Measurements from ENCODE around the gene CACTIN. TPM values are rescaled to one million over a fixed set of nuclear protein-coding genes. Genes with fewer than 3 reads are reported as not detected.
A peak's percentile ranks its signal among the peaks of the same experiment; 100 is the strongest.

CACTIN gene
- total RNA-seq, 1 donor from 2014 or later: 32.4 TPM

DNA sequence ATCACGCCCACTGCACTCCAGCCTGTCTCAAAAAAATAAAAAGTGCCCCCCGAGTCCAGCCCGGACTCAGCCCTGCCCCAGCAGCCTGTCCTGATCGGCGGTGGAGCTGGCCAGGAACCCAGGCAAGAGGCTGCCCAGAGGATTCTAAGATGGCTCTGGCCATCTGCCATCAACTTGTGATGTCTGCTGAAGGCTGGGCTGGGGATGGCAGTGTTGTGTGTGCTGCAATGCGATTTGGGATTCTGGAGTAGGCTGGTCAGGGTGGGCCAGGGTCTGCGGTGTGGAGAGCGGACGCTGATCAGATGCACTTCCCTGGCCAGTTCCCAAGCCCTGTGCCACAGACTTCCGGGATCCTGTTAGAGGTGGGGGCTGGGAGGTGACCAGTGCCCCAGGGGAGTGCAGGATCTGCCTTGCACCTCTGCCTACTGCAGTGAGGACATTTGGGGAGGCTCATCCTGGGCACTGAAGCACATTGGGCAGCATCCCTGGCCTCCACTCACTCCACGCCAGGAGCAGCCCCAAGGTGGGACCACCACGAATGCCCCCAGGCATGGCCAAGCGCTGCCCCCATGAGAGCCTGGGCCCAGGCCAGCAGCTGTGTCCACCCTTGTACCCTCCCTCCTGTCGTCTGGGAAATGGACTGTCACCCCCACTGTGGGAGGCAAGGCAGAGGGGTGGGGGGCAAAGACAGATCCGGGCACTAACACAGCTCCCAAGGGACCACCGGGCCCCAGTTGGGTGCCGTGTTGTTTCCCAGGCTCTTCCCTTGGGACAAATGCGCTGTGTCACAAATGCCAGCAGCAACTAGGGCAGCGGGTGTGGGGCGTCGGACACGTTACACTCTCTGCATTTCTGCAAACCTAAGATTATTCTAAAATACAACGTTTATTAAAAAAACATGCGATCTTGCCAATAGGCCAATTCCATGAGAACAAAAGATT is 16.5 kb downstream of the CACTIN start:
- DNase-seq (ENCODE audit: low read depth): no peak

DNA sequence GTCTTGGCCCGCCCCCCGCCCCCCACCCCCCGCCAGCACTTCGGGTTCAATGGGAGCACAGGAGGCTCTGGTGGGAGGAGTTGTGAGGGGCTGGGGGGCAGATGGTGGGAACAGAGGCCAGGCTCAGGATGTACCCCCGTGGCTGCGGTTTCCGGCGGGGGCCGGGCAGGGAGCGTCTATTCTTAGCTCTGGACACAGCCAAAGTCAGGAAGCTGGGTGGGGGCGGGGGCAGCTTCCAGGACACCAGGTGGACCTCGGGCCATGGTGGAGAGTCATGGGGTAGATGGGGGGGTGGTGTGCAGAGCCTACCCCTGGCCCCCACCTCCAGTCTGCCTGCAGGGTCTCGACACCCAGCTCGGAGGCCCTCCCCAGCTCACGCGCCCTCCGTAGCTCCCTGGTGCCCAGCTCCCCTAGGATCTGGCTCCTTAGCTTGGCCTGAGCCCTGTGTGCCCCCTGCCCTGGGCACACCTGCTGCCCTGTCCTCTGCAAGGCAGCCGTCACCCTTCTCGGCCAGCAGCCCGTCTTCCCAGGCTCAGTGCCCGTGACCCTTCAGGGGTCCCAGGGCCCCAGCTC is 17.8 kb downstream of the CACTIN start:
- DNase-seq (ENCODE audit: low read depth): no peak

DNA sequence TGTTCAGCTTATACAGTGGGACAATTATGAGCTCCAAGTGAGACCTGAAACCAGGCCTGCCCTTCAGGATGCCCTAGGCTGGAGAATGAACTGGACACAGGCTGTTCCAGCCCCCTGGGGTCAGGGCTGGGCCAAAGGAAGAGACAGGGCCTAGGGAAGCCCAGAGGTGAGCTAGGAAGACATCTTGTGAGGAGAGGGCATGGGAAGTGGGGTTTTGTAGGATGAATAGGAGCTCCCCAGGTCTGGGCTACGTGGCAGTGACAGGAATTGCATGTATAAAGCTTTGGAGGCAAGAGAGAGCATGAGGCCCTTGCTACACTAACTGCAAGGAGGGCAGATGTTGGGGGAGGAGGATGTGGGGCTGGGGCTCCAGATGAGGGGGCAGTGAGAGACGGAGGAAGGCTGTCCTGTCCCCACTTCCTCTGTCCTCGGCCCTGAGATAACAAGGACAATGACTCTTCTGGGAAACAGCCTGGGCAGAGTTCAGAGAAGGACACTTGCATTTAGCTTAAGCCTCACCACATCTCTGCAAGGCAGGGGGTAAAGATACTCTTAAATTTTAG is 18.4 kb downstream of the CACTIN start:
- DNase-seq (ENCODE audit: low read depth): no peak

GRCh38 chr19:3607303-3608078 is 19.1 kb downstream of the CACTIN start:
- DNase-seq (ENCODE audit: low read depth): no peak

- no peak for DNase-seq (ENCODE audit: low read depth)
Measured at GRCh38 chr19:3606690-3607289, 19.8 kb downstream of the CACTIN start, which contains the start of gene TBXA2R. TSS of gene TBXA2R (minus strand) at chr19:3606875. CDS start at chr19:3600634, 6,241 bp downstream.

DNA sequence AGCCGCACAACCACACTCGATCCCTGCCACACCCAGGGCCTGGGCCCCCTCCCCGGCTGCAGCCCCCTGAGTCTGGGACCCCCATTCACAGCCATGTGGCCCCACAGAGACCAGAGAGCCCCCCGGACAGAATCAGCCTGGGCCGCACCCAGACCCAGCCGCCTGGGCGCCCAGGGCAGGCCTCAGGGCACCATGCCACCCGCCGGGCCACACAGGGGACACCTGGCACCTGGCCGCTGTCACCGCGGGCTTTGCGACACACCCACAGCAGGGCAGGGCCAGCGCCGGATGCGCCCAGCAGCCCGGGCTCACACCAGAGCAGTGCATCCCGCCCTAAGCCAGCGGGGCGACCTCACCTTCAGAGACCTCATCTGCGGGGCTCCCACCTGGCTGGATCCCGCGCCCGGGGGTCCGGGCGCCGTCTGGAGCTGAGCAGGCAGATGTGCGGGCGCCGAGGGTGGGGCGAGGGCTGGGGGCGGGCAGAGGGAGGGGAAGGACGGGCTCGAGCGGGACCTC is 20.4 kb downstream of the CACTIN start:
- DNase-seq (ENCODE audit: low read depth): no peak

DNA sequence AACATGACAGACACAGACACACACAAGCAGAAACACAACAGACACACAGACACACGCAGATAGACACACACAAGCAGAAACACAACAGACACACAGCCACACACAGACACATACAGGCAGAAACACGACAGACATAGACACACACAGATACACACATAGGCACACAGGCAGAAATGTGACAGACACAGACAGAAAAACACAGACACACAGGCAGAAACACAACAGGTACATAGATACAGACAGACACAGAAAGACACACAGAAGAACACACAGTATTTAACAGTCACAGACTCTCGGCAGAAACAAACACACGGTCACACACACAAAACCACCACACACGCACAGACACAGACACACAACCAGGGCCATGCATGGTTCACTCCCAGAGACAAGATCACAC is 20.8 kb downstream of the CACTIN start:
- no peak for DNase-seq (ENCODE audit: low read depth)

DNA sequence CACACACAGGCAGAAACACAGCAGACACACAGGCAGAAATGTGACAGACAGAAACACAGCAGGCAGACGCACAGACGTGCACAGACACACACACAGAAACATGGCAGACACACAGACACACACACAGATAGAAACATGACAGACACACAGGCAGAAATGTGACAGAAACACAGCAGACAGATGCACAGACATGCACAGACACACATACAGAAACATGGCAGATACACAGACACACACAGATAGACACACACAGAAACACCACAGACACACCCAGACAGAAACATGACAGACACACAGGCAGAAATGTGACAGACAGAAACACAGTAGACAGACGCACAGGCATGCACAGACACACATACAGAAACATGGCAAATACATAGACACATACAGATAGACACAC is 21.2 kb downstream of the CACTIN start:
- DNase-seq (ENCODE audit: low read depth): no peak

DNA sequence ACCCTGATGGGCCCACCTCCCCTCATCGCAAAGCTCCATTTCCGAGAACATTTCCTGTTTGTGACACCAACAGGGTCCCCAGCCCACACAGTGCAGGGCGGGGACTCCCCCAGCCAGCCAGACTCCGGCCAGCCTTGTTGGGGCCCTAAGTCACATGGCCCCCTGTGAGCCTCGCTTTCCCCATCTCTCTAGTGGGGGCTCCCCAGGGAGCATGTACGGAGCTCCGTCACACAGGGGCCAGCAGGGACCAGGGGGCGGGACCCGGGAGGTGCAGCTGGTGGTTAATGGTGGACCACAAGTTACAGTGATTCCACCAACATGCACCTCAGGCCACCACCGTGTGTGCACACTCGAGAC is 21.6 kb downstream of the CACTIN start:
- DNase-seq (ENCODE audit: low read depth): no peak

DNA sequence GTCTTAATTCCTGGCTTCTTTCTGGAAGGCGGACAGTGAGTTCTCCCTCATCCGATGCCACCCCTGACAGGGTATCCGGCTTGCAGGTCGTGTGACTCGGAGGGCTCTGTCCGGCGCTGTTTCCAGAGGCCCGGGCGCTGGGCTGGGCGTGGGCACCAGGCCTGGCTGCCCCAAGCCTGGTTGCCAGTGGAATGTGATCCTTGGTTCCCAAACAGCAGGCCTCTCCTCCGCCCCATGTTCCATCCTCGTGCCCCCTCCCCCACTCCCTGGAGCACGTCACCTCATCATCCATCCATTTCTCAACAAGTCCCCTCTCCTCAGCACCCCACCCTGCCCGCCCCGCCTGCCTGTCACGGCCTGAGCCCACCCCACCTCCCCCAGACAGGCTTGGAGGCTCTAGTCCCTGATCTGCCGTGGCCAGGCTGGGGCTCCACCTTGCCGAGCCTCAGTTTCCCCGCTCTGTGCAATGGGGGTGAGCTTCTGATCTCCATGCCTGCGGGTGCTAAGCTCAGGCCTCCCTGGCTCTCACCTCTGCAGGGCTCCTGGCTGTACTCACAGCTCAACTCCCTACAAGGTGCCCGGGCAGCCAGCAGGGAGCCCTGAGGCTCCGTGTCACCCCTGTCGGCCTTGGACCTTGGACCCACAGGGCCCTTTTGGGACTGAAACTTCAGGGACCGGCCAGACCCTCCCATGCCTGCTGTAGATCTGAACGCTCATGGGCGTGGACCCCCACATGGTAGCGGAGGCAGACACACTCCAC is 22.2 kb downstream of the CACTIN start:
- no peak for DNase-seq (ENCODE audit: low read depth)

DNA sequence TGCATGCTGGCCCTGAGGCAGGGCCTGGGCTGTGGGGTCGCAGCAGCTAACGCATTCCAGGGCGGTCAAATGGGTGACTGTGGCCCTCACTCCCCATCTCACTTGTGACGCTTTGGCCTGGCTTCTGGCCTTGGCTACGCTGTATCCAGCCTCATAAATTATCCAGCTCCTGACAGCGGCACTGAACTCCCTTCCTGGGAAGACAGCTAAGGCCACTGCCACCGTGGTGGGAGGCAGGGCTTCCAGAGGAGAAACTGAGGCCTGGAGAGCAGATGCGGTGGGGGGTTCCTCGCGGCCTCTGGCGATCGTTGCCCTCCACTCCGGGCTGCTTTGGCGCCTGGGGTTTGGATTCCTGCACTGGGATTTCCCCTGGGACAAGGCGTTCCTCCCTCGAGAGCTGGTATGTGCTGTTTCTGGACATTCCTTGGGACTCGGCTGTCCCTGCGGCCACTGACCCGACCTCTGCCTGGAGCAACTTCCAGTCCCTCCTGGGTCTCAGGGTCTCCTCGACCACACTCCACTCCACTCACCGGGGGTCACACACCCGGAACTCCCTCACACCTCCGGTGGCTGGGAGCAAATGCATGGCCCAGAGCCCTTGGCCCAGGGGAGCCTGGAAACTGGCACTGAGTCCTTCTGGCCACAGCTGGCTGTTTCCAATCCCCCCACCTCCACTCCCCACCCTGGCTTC is 23.3 kb downstream of the CACTIN start:
- DNase-seq (ENCODE audit: low read depth): peak; percentile 26

GRCh38 chr19:3601021-3601420 is 25.6 kb downstream of the CACTIN start:
- no peak for DNase-seq (ENCODE audit: low read depth)

GRCh38 chr19:3599776-3600187 is 26.8 kb downstream of the CACTIN start:
- no peak for DNase-seq (ENCODE audit: low read depth)

DNA sequence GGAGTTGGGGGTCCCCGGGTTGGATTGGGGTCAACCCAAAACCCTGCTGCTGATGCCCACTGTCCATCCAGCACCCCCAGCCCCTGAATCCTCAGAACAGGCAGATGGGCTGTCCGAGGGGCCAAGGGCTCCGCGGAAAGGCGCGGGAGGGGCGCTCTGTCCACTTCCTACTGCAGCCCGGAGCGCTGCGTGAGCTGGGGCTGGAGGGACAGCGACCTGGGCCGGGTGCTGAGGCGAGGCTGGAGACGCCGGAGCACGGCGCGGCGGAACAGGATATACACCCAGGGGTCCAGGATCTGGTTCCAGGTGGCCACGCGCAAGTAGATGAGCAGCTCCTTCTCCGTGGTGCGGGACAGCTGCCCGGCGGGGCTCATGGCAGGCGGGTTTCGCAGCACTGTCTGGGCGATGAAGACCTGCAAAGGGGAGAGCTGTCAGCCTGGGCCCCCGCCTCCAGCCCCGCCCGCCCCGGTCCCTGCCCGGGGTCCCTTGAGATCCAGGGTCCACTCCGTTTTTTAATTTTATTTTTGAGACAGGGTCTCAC is 31.0 kb downstream of the CACTIN start:
- DNase-seq (ENCODE audit: low read depth): no peak

- no peak for DNase-seq (ENCODE audit: low read depth)
Measured at GRCh38 chr19:3593156-3593555, 33.4 kb downstream of the CACTIN start.

DNA sequence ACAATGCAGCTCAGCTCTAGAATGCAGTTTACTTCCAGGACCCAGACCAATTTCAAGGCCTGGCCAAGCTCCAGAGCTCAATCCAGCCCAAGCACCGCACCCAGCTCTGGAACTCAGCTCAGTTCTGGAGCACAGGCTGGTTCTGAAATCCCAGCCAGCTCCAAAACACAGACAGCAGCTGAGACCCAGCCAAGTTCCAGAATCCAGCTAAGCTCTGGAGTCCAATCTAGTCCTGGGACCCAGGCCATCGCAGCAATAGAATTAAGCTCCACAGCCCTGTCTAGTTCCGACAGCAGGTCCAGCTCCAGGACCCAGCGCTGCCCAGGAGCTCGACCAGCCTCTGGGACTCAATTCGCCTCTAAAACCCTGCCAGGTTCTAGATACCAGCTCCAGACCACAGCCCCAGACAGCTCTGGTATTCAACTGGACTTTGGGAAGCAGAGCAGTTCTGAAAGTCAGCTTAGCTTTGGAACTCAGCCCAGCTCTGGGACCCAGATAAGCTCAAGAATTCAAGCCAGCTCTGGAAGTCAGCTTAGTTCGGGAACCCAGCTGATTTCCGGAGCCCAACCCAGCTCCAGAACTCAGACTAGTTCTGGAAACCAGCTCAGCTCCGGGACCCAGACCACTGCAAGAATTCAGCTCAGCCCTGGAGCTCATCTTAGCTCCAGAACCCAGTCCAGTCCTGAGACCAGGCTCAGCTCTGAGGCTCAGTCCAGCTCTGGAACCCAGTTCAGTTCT is 34.5 kb downstream of the CACTIN start:
- no peak for DNase-seq (ENCODE audit: low read depth)

DNA sequence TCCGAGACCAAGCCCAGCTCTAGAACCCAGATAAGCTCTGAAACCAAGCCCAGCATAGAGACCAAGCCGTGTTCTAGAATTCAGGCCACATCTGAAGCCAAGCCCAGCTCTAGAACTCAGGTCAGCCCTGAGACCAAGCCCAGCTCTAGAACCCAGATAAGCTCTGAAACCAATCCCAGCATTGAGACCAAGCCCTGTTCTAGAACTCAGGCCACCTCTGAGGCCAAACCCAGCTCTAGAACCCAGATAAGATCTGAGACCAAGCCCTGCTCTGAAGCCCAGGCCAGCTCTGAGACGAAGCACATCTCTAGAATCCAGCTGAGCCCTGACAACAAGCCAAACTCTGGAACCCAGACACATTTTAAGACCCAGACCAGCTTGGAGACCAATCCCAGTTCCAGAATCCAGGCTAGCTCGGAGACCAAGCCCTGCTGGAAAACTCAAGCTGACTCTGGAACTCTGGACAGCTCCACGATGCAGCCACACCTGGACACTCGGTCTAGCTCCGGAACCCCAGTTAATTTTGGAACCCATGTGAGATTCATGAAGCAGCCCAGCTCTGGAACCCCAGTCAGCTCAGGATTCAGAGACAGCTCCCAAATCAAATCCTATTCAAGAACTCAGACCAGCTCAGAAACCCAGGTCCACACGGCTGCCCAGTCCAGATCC is 35.5 kb downstream of the CACTIN start:
- no peak for DNase-seq (ENCODE audit: low read depth)

GRCh38 chr19:3589949-3590348 is 36.6 kb downstream of the CACTIN start:
- no peak for DNase-seq (ENCODE audit: low read depth)

DNA sequence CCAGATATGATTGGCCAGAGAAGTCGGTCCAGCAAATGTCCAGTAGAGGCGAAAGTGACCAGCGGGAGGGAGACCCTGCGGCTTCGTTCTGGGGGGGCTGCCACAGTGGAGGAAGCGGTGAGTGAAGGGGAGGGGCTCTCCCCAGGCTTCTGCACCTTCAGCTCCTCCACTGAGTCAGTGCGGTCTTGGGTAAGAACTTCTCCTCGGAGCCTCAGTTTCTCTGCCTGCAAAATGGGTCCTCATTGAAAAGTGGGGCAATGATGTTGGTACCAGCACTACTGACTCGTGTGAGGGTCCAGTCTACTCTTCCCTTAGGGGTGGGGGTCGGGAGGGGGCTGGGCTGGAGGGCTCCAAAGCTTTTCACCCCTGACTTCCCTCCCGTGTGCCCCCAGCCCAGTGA is 37.2 kb downstream of the CACTIN start:
- DNase-seq (ENCODE audit: low read depth): no peak

Measured in renal cortical epithelial cell (primary cell).